ENCODE results near the gene TMEM229B. TPM values are rescaled to one million over a fixed set of nuclear protein-coding genes. Genes with fewer than 3 reads are reported as not detected.

The TMEM229B gene
- total and polyA plus RNA-seq, 2 donors (not counting 1 experiment from before 2014, with no cell fraction given) = 6.9 to 8.2 TPM

- ATAC-seq (ENCODE audit: low read depth) (no peak), DNase-seq (no peak)
- TF ChIP-seq CTCF (IDR thresholded peaks at IDR 0.05) (no peak), EZH2 (IDR thresholded peaks at IDR 0.05; ENCODE audit: borderline replicate concordance, insufficient read depth, low read depth, low read length, poor library complexity, severe bottlenecking) (no peak)
- no peak overlapping the region for H3K4me2 ChIP-seq (replicated peaks; ENCODE audit: low read depth, low read length, poor library complexity, severe bottlenecking)
- no peaks in the 10 kb centered on the region for H4K20me1 ChIP-seq (ENCODE audit: control insufficient read depth, insufficient read depth, low read length, poor library complexity, severe bottlenecking)
- Mint-ChIP-seq H3K27ac (no peak overlapping the region), H3K9me3 (ENCODE audit: insufficient read depth) (no peaks in the 10 kb centered on the region), H3K4me1 (no peaks in the 10 kb centered on the region), H3K4me3 (no peak overlapping the region), H3K27me3 (no peaks in the 10 kb centered on the region)
- no peaks in the 10 kb centered on the region for H3K36me3 ChIP-seq (replicated peaks in 1 of 2; ENCODE audit: control extremely low read depth in 1 of 2, control insufficient read depth in 1 of 2, extremely low read depth in 1 of 2, insufficient read depth in 2 of 2, low read length in 1 of 2)
- intact Hi-C loops (cut with micrococcal nuclease) = no loop called here
- no peaks in the 10 kb centered on the region for H3K79me2 ChIP-seq (ENCODE audit: control insufficient read depth, insufficient read depth, low read length)
- no peak overlapping the region for H3K9ac ChIP-seq (ENCODE audit: low read length)
- H3K4me1 ChIP-seq (ENCODE audit: control insufficient read depth in 2 of 2, insufficient read depth in 2 of 2, low read length in 2 of 2) = no peaks in the 10 kb centered on the region
- no peaks in the 10 kb centered on the region for H3K9me3 ChIP-seq (ENCODE audit: control extremely low read depth in 1 of 3, control insufficient read depth in 2 of 3, insufficient read depth in 1 of 3, low read length in 2 of 3)
- no peak overlapping the region for H3K4me3 ChIP-seq (ENCODE audit: control extremely low read depth in 1 of 5, extremely low read depth in 1 of 5, insufficient read depth in 1 of 5, low read depth in 2 of 5, low read length in 4 of 5)
- ChIA-PET CTCF (no interaction called here), POLR2A (no interaction called here)
- no peaks in the 10 kb centered on the region for H3K27me3 ChIP-seq (replicated peaks in 1 of 4; ENCODE audit: control extremely low read depth in 1 of 4, control insufficient read depth in 3 of 4, insufficient read depth in 4 of 4, low read length in 3 of 4)
- 97% methylated on average over 9 of the region's 10 CpGs for WGBS (ENCODE audit: insufficient coverage)
- no peak overlapping the region for H2AFZ ChIP-seq (ENCODE audit: insufficient read depth, low read depth, low read length, poor library complexity, severe bottlenecking)
- H3K27ac ChIP-seq (ENCODE audit: low read length in 2 of 2) = no peak overlapping the region
Observed at GRCh38 chr14:67472726-67473125, 15.8 kb downstream of the TMEM229B start.

GRCh38 chr14:67469954-67470353, 18.6 kb downstream of the TMEM229B start:
- intact Hi-C loops (cut with micrococcal nuclease) = no loop called here
- CTCF ChIA-PET = interaction anchor here (1.2 kb wide), 1 partner anchor 42 kb away, joined by 3 read pairs; no protein-coding TSS in a partner anchor
- H3K9me3 Mint-ChIP-seq (ENCODE audit: insufficient read depth) = no peaks in the 10 kb centered on the region
- no peaks in the 10 kb centered on the region for H3K36me3 ChIP-seq (replicated peaks in 1 of 2; ENCODE audit: control extremely low read depth in 1 of 2, control insufficient read depth in 1 of 2, extremely low read depth in 1 of 2, insufficient read depth in 2 of 2, low read length in 1 of 2)
- H3K79me2 ChIP-seq (ENCODE audit: control insufficient read depth, insufficient read depth, low read length) = no peaks in the 10 kb centered on the region
- H4K20me1 ChIP-seq (ENCODE audit: control insufficient read depth, insufficient read depth, low read length, poor library complexity, severe bottlenecking) = no peaks in the 10 kb centered on the region
- ATAC-seq (ENCODE audit: low read depth) (no peak), DNase-seq (no peak)
- no peak overlapping the region for H2AFZ ChIP-seq (ENCODE audit: insufficient read depth, low read depth, low read length, poor library complexity, severe bottlenecking)
- WGBS (ENCODE audit: insufficient coverage) = 100% methylated on average over 3 of the region's 3 CpGs
- no peak overlapping the region for H3K9ac ChIP-seq (ENCODE audit: low read length)
- POLR2A ChIA-PET = no interaction called here
- H3K27ac ChIP-seq (ENCODE audit: low read length in 2 of 2) = no peak overlapping the region
- no peaks in the 10 kb centered on the region for H3K4me1 ChIP-seq (ENCODE audit: control insufficient read depth in 2 of 2, insufficient read depth in 2 of 2, low read length in 2 of 2)
- TF ChIP-seq EZH2 (IDR thresholded peaks at IDR 0.05; ENCODE audit: borderline replicate concordance, insufficient read depth, low read depth, low read length, poor library complexity, severe bottlenecking) (no peak), CTCF (IDR thresholded peaks at IDR 0.05) (no peak)
- no peak overlapping the region for H3K4me3 ChIP-seq (ENCODE audit: control extremely low read depth in 1 of 5, extremely low read depth in 1 of 5, insufficient read depth in 1 of 5, low read depth in 2 of 5, low read length in 4 of 5)
- no peak overlapping the region for H3K4me3 Mint-ChIP-seq
- no peaks in the 10 kb centered on the region for H3K27me3 Mint-ChIP-seq
- no peaks in the 10 kb centered on the region for H3K9me3 ChIP-seq (ENCODE audit: control extremely low read depth in 1 of 3, control insufficient read depth in 2 of 3, insufficient read depth in 1 of 3, low read length in 2 of 3)
- H3K27ac Mint-ChIP-seq = no peak overlapping the region
- no peak overlapping the region for H3K4me2 ChIP-seq (replicated peaks; ENCODE audit: low read depth, low read length, poor library complexity, severe bottlenecking)
- no peaks in the 10 kb centered on the region for H3K27me3 ChIP-seq (replicated peaks in 1 of 4; ENCODE audit: control extremely low read depth in 1 of 4, control insufficient read depth in 3 of 4, insufficient read depth in 4 of 4, low read length in 3 of 4)
- peaks cover 4% of the 10 kb centered on the region for H3K4me1 Mint-ChIP-seq
